Naive thymus-derived CD8-positive, alpha-beta T cell (primary cell): Measurements from ENCODE around the gene SGK1. TPM values are rescaled to one million over a fixed set of nuclear protein-coding genes. Genes with fewer than 3 reads are reported as not detected.
"Not testable (repeated sequence)": the region's sequence is repeated elsewhere in the genome, so short reads cannot be mapped to it uniquely, and the experiment has no call there.

ENCODE experiments used
- ATAC-seq, 2 donors: fragments of 150-1000 bp; cut with Tn5 transposase in 1 of 2; sonication (Bioruptor Pico), chemical (Tn5 transposase) in 1 of 2; 1 replicate in 1 of 2; 2 replicates in 1 of 2; pipeline ENCODE4 v1.10.0; 2021; ENCODE audit warnings: mild to moderate bottlenecking in 2 of 2, moderate library complexity in 2 of 2
- POLR2A ChIA-PET: fragments of 350-600 bp; sonication (Branson Sonifier 250); formaldehyde crosslinking; loops from one replicate; lab custom pipeline; 2021; ENCODE audit warnings: antibody characterized with exemption; lab: Charles Lee
- DNase-seq, 10 donors: peaks; one replicate each; pipeline versions ENCODE4 v3.0.0 to v3.0.0-alpha.2; 2020 to 2022
- H3K27ac Mint-ChIP-seq, 10 donors: one replicate each; pipeline ENCODE4 v1.8.0; 2020 to 2022; ENCODE audit warnings: mild to moderate bottlenecking in 10 of 10, mixed read lengths in 10 of 10, moderate library complexity in 4 of 10, inconsistent platforms in 1 of 10
- H3K27me3 Mint-ChIP-seq, 5 donors: one replicate each; pipeline ENCODE4 v1.8.0; 2021 to 2022; ENCODE audit warnings: mixed read lengths in 5 of 5
- H3K36me3 Mint-ChIP-seq, 3 donors: one replicate each; pipeline ENCODE4 v1.8.0; 2020 to 2022; ENCODE audit warnings: mixed read lengths in 3 of 3, mild to moderate bottlenecking in 2 of 3, inconsistent platforms in 1 of 3
- H3K4me1 Mint-ChIP-seq, 4 donors: one replicate each; pipeline ENCODE4 v1.8.0; 2021 to 2022; ENCODE audit warnings: mixed read lengths in 4 of 4
- H3K4me3 Mint-ChIP-seq, 10 donors: one replicate each; pipeline ENCODE4 v1.8.0; 2020 to 2022; ENCODE audit warnings: mild to moderate bottlenecking in 10 of 10, mixed read lengths in 10 of 10, moderate library complexity in 6 of 10, inconsistent platforms in 1 of 10
- H3K9me3 Mint-ChIP-seq, 9 donors: one replicate each; pipeline ENCODE4 v1.8.0; 2020 to 2022; ENCODE audit warnings: mixed read lengths in 9 of 9, mild to moderate bottlenecking in 3 of 9, inconsistent platforms in 1 of 9, moderate library complexity in 1 of 9
- polyA plus RNA-seq, 3 donors: library from polyadenylated mRNA; unstranded; fragments of 300-500 nt; fragmentation: Illumina TruSeq; gene quantifications; one replicate each; pipeline ENCODE4 v1.2.3, GENCODE V29; 2021
- total RNA-seq, 8 experiments: library from RNA in 2 of 8; stranded (reverse) in 2 of 8; gene quantifications; one replicate each; pipeline ENCODE4 v1.2.3 and lab custom pipeline; 2021 to 2026

SGK1 gene
- total and polyA plus RNA-seq, 5 experiments from 2014 or later = 3.7 to 23.5 (median 9.0) TPM

DNA sequence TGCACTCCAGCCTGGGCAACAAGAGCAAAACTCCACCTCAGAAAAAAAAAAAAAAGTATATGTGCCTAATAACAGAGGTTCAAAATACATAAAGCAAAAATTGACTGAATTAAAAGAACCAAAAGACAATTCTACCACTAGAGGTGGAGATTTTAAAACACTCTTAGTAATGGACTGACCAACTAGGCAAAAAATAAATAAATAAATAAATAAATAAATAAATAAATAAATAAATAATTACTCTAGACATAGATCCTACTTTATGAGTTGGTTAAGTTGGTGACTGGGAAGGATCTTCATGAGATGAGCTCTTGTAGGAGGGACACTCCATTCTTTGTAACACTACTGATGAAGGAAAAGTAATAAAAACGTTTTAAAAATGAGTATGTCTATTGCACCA, 113.9 kb downstream of the SGK1 start:
- peaks cover 4 to 6% (median 5%) of the 10 kb centered on the region in 4 donors for H3K4me1 Mint-ChIP-seq
- H3K36me3 Mint-ChIP-seq = peaks cover 0 to 5% (median 5%) of the 10 kb centered on the region in 3 donors
- H3K27ac Mint-ChIP-seq = no peak overlapping the region
- no peak overlapping the region for H3K4me3 Mint-ChIP-seq
- POLR2A ChIA-PET = no interaction called here
- ATAC-seq (no peak), DNase-seq (no peak)
- H3K9me3 Mint-ChIP-seq = peaks cover 0 to 18% (median 7%) of the 10 kb centered on the region in 9 donors
- no peaks in the 10 kb centered on the region for H3K27me3 Mint-ChIP-seq

DNA sequence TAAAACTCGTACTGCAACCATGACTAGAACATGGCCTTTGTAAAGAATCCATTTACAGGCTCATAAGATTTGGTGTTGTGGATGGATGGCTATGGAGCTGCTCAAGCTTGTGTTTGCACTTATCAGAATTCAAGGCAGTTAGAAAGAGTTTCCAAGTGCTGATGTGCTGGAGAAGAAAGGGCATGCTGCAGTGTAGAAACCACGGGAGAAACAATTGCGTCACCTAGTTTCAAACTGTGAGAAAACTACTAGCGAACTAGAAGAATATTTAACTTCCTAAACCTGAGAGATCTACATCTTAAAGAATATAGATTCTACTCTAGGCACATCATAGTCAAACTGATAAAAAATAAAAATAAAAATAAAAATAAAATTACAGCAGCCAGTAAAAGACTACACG, 116.2 kb downstream of the SGK1 start:
- H3K27ac Mint-ChIP-seq = peak overlapping the region in 1 of 10 donors; percentile 43
- no peaks in the 10 kb centered on the region for H3K27me3 Mint-ChIP-seq
- DNase-seq (no peak), ATAC-seq (no peak)
- POLR2A ChIA-PET = interaction anchor here (0.6 kb wide), 1 partner anchor 54 kb away, joined by 3 read pairs; no protein-coding TSS in a partner anchor
- H3K9me3 Mint-ChIP-seq = peaks cover 0 to 18% (median 7%) of the 10 kb centered on the region in 9 donors
- peaks cover 7 to 11% (median 9%) of the 10 kb centered on the region in 4 donors for H3K4me1 Mint-ChIP-seq
- no peak overlapping the region for H3K4me3 Mint-ChIP-seq
- H3K36me3 Mint-ChIP-seq = peaks cover 0 to 5% (median 5%) of the 10 kb centered on the region in 3 donors

DNA sequence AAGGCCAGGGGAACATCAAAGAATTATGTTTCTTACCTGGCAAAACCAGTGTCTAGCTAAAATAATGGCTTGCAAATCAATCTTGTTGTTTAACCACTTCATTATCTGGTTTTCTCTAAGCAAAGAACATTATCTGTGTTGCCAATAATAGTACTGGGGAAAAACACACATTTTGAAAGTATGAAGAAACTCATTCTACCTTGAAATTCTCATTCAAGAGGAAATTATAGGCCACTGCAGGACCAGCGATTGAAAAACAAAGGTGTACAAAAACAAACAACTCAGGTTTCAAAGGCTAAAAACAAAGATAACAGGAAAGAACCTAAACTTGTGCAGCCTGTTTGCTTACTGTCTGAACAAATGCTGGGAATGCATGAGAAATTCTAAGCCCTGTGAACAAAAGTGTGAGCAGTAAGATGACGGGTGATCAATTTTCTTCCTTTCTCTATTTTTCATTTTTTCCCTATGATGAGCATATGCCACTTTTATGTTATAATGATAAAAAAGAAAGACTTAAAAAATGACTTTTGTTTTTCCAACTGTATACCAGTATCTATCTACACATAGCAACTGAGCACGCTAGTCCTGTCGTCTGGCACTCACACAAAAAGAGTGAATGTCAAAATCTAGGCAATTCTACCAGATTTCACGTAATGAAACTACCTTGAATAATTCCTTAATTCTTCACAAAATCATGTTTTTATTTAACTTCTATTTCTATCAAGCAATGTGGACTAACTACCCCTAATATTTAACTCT, 117.9 kb downstream of the SGK1 start:
- no peak for ATAC-seq
- no peak for DNase-seq
- Mint-ChIP-seq H3K4me1 (peaks cover 8 to 15% (median 12%) of the 10 kb centered on the region in 4 donors), H3K36me3 (peaks cover 0 to 5% (median 5%) of the 10 kb centered on the region in 3 donors), H3K4me3 (no peak overlapping the region), H3K27ac (peak overlapping the region in 1 of 10 donors; percentile 31), H3K27me3 (no peaks in the 10 kb centered on the region), H3K9me3 (peaks cover 0 to 16% (median 7%) of the 10 kb centered on the region in 9 donors)
- POLR2A ChIA-PET = interaction anchor here (0.8 kb wide), 1 partner anchor 435 kb away, joined by 4 read pairs; no protein-coding TSS in a partner anchor

DNA sequence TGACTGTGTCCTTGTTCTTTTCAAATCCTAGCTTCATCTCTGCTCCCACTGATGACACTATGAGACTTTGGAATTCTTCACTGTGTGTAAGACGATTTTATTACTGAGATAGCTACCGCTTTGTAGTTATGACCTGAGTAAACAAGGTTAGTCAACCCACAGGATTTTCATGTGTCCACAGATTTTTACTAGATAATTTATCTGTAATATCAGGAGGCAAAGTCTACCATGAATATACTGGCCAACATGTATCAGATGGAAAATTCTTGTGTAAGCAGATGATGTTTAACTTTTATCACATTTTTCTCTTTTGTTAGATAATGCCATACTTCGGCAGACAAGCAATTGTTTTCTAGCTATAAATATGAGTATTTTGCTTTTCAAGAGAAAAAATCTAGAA, 119.8 kb downstream of the SGK1 start:
- POLR2A ChIA-PET = interaction anchor here (0.7 to 0.9 kb wide), 2 partner anchors 50 to 116 kb away, joined by 4 to 5 read pairs; no protein-coding TSS in a partner anchor
- H3K4me1 Mint-ChIP-seq = peaks cover 9 to 19% (median 15%) of the 10 kb centered on the region in 4 donors
- DNase-seq = no peak
- no peak for ATAC-seq
- peaks cover 0 to 3% (median 0%) of the 10 kb centered on the region in 9 donors for H3K9me3 Mint-ChIP-seq
- no peak overlapping the region for H3K27ac Mint-ChIP-seq
- H3K36me3 Mint-ChIP-seq = no peaks in the 10 kb centered on the region
- no peaks in the 10 kb centered on the region for H3K27me3 Mint-ChIP-seq
- H3K4me3 Mint-ChIP-seq = no peak overlapping the region

DNA sequence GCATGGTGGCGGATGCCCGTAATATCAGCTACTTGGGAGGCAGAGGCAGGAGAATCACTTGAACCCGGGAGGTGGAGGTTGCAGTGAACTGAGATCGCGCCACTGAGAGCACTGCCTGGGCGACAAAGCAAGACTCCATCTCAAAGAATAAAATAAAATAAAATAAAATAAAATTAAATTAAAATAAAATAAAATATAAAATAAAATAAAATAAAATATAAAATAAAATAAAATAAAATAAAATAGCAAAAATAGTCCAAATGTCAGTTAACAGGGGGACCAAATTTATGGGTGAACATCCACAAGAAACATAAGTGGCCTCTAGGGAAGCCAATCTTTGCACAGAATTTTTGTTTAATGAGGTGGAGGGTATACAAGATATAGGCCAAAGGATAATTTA, 120.2 kb downstream of the SGK1 start:
- H3K27me3 Mint-ChIP-seq, H3K4me3 Mint-ChIP-seq, H3K27ac Mint-ChIP-seq, H3K9me3 Mint-ChIP-seq, ATAC-seq, DNase-seq, H3K36me3 Mint-ChIP-seq, POLR2A ChIA-PET: not testable (repeated sequence)
- peaks cover 9 to 19% (median 15%) of the 10 kb centered on the region in 4 donors for H3K4me1 Mint-ChIP-seq

DNA sequence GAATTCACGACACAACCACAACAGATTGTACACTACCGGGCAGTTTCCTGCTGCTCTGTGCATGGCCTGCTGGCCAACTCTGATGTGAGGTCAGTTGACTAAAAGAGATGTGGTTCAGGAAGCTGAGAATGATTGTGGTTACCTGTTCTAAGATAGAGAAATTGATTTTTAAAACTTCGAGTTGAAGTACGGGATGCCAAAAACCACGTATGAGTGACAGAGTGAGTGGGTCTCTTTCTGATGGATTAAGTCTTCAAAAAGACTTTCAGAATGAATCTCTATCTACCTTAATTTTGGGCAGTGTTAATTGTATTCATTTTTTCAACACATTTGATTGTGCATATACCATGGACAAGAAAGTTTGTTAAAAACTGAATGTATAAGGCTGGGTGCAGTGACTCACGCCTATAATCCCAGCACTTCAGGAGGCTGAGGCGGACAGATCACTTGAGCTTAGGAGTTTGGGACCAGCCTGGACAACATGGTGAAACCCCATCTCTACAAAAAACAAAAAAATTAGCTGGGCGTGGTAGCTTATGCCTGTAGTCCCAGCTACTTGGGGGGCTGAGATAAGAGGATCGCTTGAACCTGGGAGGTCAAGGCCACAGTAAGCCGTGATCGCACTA, 121.2 kb downstream of the SGK1 start:
- no peak for ATAC-seq
- POLR2A ChIA-PET = no interaction called here

DNA sequence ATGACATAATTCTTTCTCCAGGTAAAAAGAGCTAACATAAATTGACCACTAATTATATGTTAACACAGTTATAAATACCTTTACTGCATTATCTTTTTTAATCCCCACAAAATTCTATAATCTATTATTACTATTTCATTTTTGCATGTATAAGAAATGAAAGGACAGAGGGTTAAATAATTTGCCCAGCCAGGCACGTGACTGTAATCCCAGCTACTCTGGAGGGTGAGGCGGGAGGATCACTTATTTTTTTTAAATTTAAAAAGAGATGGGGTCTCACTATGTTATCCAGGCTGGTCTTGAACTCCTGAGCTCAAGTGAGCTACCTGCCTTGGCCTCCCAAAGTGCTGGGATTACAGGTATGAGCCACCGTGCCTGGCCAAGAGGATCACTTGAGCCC, 121.9 kb downstream of the SGK1 start:
- H3K4me3 Mint-ChIP-seq = no peak overlapping the region
- POLR2A ChIA-PET = no interaction called here

More for the DNA sequence above, 121.2 kb downstream of the SGK1 start:
- H3K27me3 Mint-ChIP-seq = no peaks in the 10 kb centered on the region
- no peak overlapping the region for H3K27ac Mint-ChIP-seq
- no peaks in the 10 kb centered on the region for H3K36me3 Mint-ChIP-seq
- no peak for DNase-seq
- H3K9me3 Mint-ChIP-seq = no peaks in the 10 kb centered on the region
- H3K4me1 Mint-ChIP-seq = peaks cover 9 to 19% (median 15%) of the 10 kb centered on the region in 4 donors
- H3K4me3 Mint-ChIP-seq = no peak overlapping the region

DNA sequence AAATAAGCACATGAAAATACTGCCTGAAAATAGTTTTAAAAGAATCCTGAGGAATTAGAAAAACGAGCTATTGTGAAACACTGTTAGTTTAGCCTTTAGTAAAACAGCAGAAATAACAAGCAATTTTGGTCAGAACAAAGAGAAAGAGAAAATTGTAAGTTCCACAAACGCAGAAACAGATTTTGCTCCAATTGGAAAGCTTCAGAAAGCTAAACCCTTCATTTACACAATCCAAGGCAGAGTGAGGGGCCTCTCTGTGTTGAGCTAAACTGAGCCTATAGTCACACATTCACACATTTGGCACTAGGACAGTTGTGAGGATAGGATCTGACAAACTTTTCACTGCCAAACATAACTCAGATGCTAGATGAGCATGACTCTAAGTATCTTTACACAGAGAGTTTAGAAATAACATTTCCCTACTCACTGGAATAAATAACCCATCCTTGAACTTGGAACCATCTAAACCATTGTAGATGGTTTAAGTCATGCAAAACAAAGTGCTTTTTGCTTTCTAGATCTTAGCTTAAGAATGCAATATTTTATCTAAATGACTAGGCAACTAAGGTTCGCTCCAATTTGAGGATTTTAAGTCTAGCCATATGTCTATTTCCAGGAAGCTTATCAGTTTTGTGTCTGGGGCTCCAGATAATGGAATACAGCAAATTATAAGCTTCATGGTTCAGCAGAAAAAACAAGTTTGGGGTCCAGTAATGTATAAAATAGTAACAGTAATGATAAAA, 122.6 kb downstream of the SGK1 start:
- DNase-seq = no peak
- ATAC-seq = no peak
- Mint-ChIP-seq H3K36me3 (no peaks in the 10 kb centered on the region), H3K9me3 (no peaks in the 10 kb centered on the region), H3K4me1 (peaks cover 9 to 25% (median 20%) of the 10 kb centered on the region in 4 donors), H3K27me3 (no peaks in the 10 kb centered on the region), H3K27ac (no peak overlapping the region), H3K4me3 (no peak overlapping the region)
- POLR2A ChIA-PET = interaction anchor here (0.6 kb wide), 1 partner anchor 15 kb away, joined by 3 read pairs; no protein-coding TSS in a partner anchor

More for the DNA sequence above, 121.9 kb downstream of the SGK1 start:
- no peaks in the 10 kb centered on the region for H3K27me3 Mint-ChIP-seq
- peaks cover 9 to 23% (median 17%) of the 10 kb centered on the region in 4 donors for H3K4me1 Mint-ChIP-seq
- H3K9me3 Mint-ChIP-seq = no peaks in the 10 kb centered on the region
- no peak for ATAC-seq
- no peak for DNase-seq
- H3K36me3 Mint-ChIP-seq = no peaks in the 10 kb centered on the region
- H3K27ac Mint-ChIP-seq = no peak overlapping the region

DNA sequence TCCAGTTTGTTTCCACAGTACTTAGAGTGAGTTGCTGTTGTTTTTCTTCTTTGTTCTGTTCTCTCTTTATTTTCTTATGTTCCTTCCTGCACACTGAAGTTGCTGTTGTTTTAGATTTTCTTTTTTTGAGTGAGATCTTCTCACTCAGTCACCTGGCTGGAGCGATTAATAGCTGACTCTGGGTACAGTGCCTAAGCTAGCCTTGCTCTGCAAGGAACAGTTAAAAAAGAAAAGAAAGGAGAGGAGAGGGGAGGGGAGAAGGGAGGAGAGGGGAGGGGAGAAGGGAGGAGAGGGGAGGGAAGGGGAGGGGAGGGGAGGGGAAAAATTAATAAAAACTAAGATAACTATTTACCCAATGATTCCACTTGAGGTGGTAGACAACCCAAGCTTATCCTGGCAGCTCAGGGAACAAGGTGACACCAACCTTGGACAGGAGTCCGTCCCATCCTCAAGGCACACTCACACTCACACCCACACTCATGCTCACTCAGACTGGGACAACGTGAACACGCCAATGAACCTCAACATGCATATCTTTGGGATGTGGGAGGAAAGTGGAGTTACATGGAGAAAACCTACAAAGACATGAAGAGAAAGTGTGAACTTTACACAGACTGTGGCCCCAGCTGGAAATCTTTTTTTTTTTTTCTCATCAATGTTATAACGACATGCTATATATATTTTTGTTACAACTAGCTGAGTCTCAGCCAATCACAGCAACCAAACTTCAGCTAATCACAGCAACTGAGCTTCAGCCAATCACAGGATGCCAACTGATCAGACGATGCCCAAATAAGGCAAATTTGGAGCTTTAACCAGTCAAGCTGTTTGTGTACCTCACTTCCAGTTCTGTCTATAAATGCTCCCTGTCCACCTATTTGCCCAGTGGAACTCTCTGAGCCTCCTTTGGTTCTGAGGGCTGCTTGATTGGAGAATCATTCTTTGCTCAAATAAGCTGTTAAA, 124.1 kb downstream of the SGK1 start:
- POLR2A ChIA-PET = interaction anchor here (0.7 to 1.3 kb wide), 3 partner anchors 11 to 77 kb away, joined by 3 to 4 read pairs (median 3); no protein-coding TSS in a partner anchor
- DNase-seq (no peak), ATAC-seq (no peak)
- Mint-ChIP-seq H3K27me3 (no peaks in the 10 kb centered on the region), H3K4me3 (no peak overlapping the region), H3K9me3 (no peaks in the 10 kb centered on the region), H3K4me1 (peaks cover 6 to 27% (median 17%) of the 10 kb centered on the region in 4 donors), H3K27ac (peak overlapping the region in 3 of 10 donors; percentile 34 to 63 (median 61)), H3K36me3 (no peaks in the 10 kb centered on the region)

DNA sequence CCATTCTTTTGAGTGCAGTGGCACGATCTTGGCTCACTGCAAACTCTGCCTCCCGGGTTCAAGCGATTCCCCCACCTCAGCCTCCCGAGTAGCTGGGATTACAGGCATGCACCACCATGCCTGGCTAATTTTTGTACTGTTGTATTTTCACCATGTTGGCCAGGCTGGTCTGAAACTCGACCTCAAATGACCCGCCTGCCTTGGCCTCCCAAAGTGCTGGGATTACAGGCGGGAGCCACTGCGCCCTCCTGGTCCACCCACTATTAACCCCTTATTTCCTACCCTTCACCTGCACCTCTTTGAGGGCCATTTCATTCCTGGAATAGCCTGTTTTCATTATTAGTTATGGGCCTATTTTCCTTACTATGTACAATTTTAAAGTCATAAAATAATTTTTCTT, 125.3 kb downstream of the SGK1 start:
- H3K27me3 Mint-ChIP-seq, H3K36me3 Mint-ChIP-seq, H3K4me3 Mint-ChIP-seq, ATAC-seq, H3K9me3 Mint-ChIP-seq, DNase-seq, POLR2A ChIA-PET: not testable (repeated sequence)
- peak overlapping the region in 1 of 10 donors; percentile 21 for H3K27ac Mint-ChIP-seq
- H3K4me1 Mint-ChIP-seq = peaks cover 6 to 27% (median 18%) of the 10 kb centered on the region in 4 donors

DNA sequence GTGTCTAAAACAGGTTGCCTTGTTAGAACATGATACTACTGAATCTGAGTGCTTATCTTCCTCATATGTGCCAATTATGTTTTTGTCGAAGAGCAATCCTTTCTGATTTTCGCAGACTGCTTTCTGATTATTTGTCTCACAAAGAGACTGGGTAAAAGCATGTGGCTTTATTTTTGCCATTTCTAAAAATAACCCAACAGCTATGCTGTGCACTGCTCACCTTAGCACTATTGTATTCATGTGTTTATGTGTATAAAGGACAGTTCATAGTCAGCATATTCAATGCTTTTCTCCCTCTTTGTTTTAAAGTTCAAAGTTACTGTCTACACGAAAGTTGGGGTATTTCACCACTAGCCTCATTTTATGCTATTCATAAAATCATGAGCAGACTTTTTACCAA, 127.0 kb downstream of the SGK1 start:
- Mint-ChIP-seq H3K9me3 (no peaks in the 10 kb centered on the region), H3K4me1 (peaks cover 9 to 35% (median 19%) of the 10 kb centered on the region in 4 donors), H3K27me3 (no peaks in the 10 kb centered on the region), H3K27ac (no peak overlapping the region), H3K36me3 (peaks cover 0 to 4% (median 0%) of the 10 kb centered on the region in 3 donors), H3K4me3 (no peak overlapping the region)
- no peak for DNase-seq
- ATAC-seq = no peak
- POLR2A ChIA-PET = no interaction called here
